HCT116 (cell line): ENCODE data around the gene TMUB1. TPM values are rescaled to one million over a fixed set of nuclear protein-coding genes. Genes with fewer than 3 reads are reported as not detected.

Experiments
- ATAC-seq: fragments of 200-7000 bp; cut with Tn5 transposase; 2 replicates; pipeline ENCODE4 v1.9.1; 2020; ENCODE audit warnings: mild to moderate bottlenecking, moderate library complexity
- BruUV-seq: library from RNA; stranded (reverse); fragments of 400-500 nt; replicated peaks from 2 replicates; lab custom pipeline; 2021; lab: Mats Ljungman, UMichigan
- CTCF ChIA-PET: fragments of 300-600 bp; sonication (Branson Sonifier 250); formaldehyde crosslinking; loops from one replicate; lab custom pipeline; 2021; ENCODE audit warnings: antibody characterized with exemption; lab: Charles Lee
- POLR2A ChIA-PET: fragments of 300-600, 350-600 bp; sonication (Branson Sonifier 250); formaldehyde crosslinking; loops from one replicate; lab custom pipeline; 2021; ENCODE audit warnings: antibody characterized with exemption; lab: Charles Lee
- RAD21 ChIA-PET, 2 experiments: fragments of 300-600 bp; sonication (Branson Sonifier 250); formaldehyde crosslinking; loops; one replicate each; lab custom pipeline; 2023; ENCODE audit warnings: low total read pairs in 2 of 2; ENCODE audit not compliant: uncharacterized antibody in 2 of 2, unreplicated experiment in 2 of 2, low non-redundant PET in 1 of 2; lab: Charles Lee
- DNase-seq: peaks from one replicate; pipeline ENCODE4 v3.0.0-alpha.2; 2010; ENCODE audit warnings: low read depth, low spot score
- H2AFZ ChIP-seq: fragments of 200-600 bp; shearing (Covaris generic), sonication (generic); 2 replicates; pipeline ENCODE4 v1.6.1; 2017; ENCODE audit warnings: low read depth, mixed run types, mixed read lengths, antibody characterized with exemption, low read length; ENCODE audit not compliant: poor library complexity, severe bottlenecking
- H3K27ac ChIP-seq: 2 replicates; pipeline ENCODE4 v1.5.1; 2012; ENCODE audit warnings: low read depth, low read length
- H3K27me3 ChIP-seq: fragments of 200-600 bp; sonication (generic); 2 replicates; pipeline ENCODE4 v1.6.1; 2016; ENCODE audit warnings: mixed run types, low read length, mixed read lengths; ENCODE audit not compliant: insufficient read depth
- H3K36me3 ChIP-seq, 2 experiments: fragments of 200-500 bp in 1 of 2; fragments of 200-600 bp in 1 of 2; sonication (Bioruptor generic) in 1 of 2; sonication (generic) in 1 of 2; 2 replicates each; pipeline versions ENCODE4 v1.5.1 to v1.6.1; 2014 to 2016; ENCODE audit warnings: low read length in 2 of 2, inconsistent platforms in 1 of 2, mixed read lengths in 1 of 2, mixed run types in 1 of 2; ENCODE audit not compliant: insufficient read depth in 2 of 2, control insufficient read depth in 1 of 2
- H3K4me1 ChIP-seq, 2 experiments: fragments of 200-600 bp in 1 of 2; sonication (generic) in 1 of 2; 2 replicates each; pipeline versions ENCODE4 v1.5.1 to v1.6.1; 2012 to 2017; ENCODE audit warnings: low read length in 2 of 2, inconsistent platforms in 1 of 2, mild to moderate bottlenecking in 1 of 2, mixed read lengths in 1 of 2, mixed run types in 1 of 2, moderate library complexity in 1 of 2; ENCODE audit not compliant: insufficient read depth in 2 of 2, control insufficient read depth in 1 of 2
- H3K4me2 ChIP-seq: fragments of 200-600 bp; sonication (generic); 2 replicates; pipeline ENCODE4 v1.6.1; 2017; ENCODE audit warnings: mixed run types, low read length, mixed read lengths
- H3K4me3 ChIP-seq, 2 experiments: fragments of 200-600 bp in 1 of 2; sonication (generic) in 1 of 2; replicated peaks in 1 of 2; 2 replicates each; pipeline ENCODE4 v1.5.1; 2011 to 2016; ENCODE audit warnings: low read length in 2 of 2, control low read depth in 1 of 2, low read depth in 1 of 2, mild to moderate bottlenecking in 1 of 2, mixed read lengths in 1 of 2, mixed run types in 1 of 2
- H3K79me2 ChIP-seq: fragments of 200-600 bp; sonication (generic); 2 replicates; pipeline ENCODE4 v1.6.1; 2017; ENCODE audit warnings: mild to moderate bottlenecking, mixed run types, low read length, moderate library complexity, mixed read lengths; ENCODE audit not compliant: insufficient read depth
- H3K9ac ChIP-seq: fragments of 200-600 bp; sonication (generic); 2 replicates; pipeline ENCODE4 v1.6.1; 2016; ENCODE audit warnings: low read length, mixed read lengths
- H3K9me2 ChIP-seq: fragments of 200-600 bp; sonication (generic), shearing (Covaris generic); 2 replicates; pipeline ENCODE4 v1.6.1; 2017; ENCODE audit warnings: mixed run types, mild to moderate bottlenecking, moderate library complexity; ENCODE audit not compliant: insufficient read depth
- H3K9me3 ChIP-seq, 2 experiments: fragments of 200-500 bp in 1 of 2; fragments of 200-600 bp in 1 of 2; sonication (Bioruptor generic) in 1 of 2; sonication (generic) in 1 of 2; 2 replicates each; pipeline ENCODE4 v1.6.1; 2014 to 2017; ENCODE audit warnings: low read length in 2 of 2, mixed read lengths in 2 of 2, inconsistent platforms in 1 of 2, low read depth in 1 of 2, mild to moderate bottlenecking in 1 of 2, mixed run types in 1 of 2, moderate library complexity in 1 of 2; ENCODE audit not compliant: control insufficient read depth in 1 of 2, insufficient read depth in 1 of 2
- H4K20me1 ChIP-seq: fragments of 200-600 bp; sonication (generic), shearing (Covaris generic); 2 replicates; pipeline ENCODE4 v1.6.1; 2017; ENCODE audit warnings: mixed run types, mild to moderate bottlenecking, moderate library complexity; ENCODE audit not compliant: insufficient read depth
- CEBPB ChIP-seq: IDR thresholded peaks from 2 replicates; pipeline ENCODE4 v1.6.1; 2012; ENCODE audit warnings: low read depth
- ELF1 ChIP-seq: IDR thresholded peaks from 2 replicates; pipeline ENCODE4 v1.6.1; 2012; ENCODE audit warnings: low read depth, borderline replicate concordance
- EZH2 ChIP-seq: fragments of 200-600 bp; sonication (generic); IDR thresholded peaks from 2 replicates; pipeline ENCODE4 v1.6.1; 2017; ENCODE audit warnings: antibody characterized with exemption, mixed run types
- JUND ChIP-seq: IDR thresholded peaks from 2 replicates; pipeline ENCODE4 v1.6.1; 2012
- POLR2A ChIP-seq: IDR thresholded peaks from 2 replicates; pipeline ENCODE4 v1.7.0; 2011; ENCODE audit warnings: borderline replicate concordance; ENCODE audit not compliant: insufficient read depth, insufficient read length; ENCODE audit errors: extremely low read depth
- POLR2AphosphoS5 ChIP-seq: IDR thresholded peaks from 2 replicates; pipeline ENCODE4 v1.6.1; 2011; ENCODE audit warnings: mild to moderate bottlenecking, low read depth, low read length, moderate library complexity
- RAD21 ChIP-seq: IDR thresholded peaks from 2 replicates; pipeline ENCODE4 v1.6.1; 2012; ENCODE audit warnings: low read depth, mild to moderate bottlenecking
- SIN3A ChIP-seq: IDR thresholded peaks from 2 replicates; pipeline ENCODE4 v1.6.1; 2012; ENCODE audit warnings: low read depth
- TCF7L2 ChIP-seq: IDR thresholded peaks from 2 replicates; pipeline ENCODE4 v1.7.0; 2011; ENCODE audit warnings: borderline replicate concordance, inconsistent platforms; ENCODE audit not compliant: insufficient read depth, insufficient read length; ENCODE audit errors: extremely low read depth
- ZFX ChIP-seq: fragments of 450-650 bp; IDR thresholded peaks from 2 replicates; pipeline ENCODE4 v1.6.1; 2017
- intact Hi-C: fragments of 100-400 bp; cut with micrococcal nuclease; formaldehyde crosslinking; loops from 2 replicates; pipeline ENCODE4 v1.10.0; 2022
- total RNA-seq: library from RNA; stranded (reverse); gene quantifications from one replicate; pipeline ENCODE4 v1.2.1, GENCODE V29; 2021; ENCODE audit not compliant: unreplicated experiment
- TF ChIP-seq, protein P1 (sequence below), 3 experiments: fragments of 200-600 bp in 1 of 3; sonication (generic) in 1 of 3; IDR thresholded peaks in 2 of 3; conservative IDR thresholded peaks in 1 of 3; 2 replicates each; pipeline ENCODE4 v1.5.1; 2012 to 2017; ENCODE audit warnings: low read depth in 2 of 3, low read length in 2 of 3, antibody characterized with exemption in 1 of 3, borderline replicate concordance in 1 of 3, control low read depth in 1 of 3, mild to moderate bottlenecking in 1 of 3, mixed read lengths in 1 of 3, mixed run types in 1 of 3, moderate library complexity in 1 of 3; ENCODE audit not compliant: insufficient read depth in 1 of 3
- TF ChIP-seq, protein P2 (sequence below): IDR thresholded peaks from 2 replicates; pipeline ENCODE4 v1.6.1; 2012
- TF ChIP-seq, protein P3 (sequence below): IDR thresholded peaks from 2 replicates; pipeline ENCODE4 v1.6.1; 2012; ENCODE audit warnings: low read depth

Gene TMUB1
- total RNA-seq, 1 experiment from 2014 or later, result 75.8 TPM

DNA sequence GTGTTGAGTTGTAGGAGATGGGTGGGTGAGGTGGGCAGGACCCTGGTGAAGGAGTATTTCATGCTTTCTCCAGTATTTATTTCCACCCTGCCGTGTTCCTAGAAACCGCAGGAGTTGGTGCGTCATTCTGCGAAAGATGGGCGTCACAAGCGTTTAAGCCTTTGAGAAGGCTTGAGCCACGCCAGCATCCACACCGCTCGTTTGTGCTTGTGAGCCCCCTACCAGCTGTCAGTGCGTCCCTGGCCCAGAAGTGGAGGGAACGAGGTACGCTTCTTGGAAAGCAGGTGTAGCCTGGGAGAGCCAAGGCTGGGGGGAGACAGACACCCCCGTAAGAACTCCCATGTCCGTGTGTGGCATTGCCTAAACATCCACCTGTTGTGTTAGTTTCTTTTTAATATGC lies 8.7 kb upstream of the TMUB1 start (continued):
- TF ChIP-seq ELF1 (no peak), POLR2A (no peak), CEBPB (no peak)

DNA sequence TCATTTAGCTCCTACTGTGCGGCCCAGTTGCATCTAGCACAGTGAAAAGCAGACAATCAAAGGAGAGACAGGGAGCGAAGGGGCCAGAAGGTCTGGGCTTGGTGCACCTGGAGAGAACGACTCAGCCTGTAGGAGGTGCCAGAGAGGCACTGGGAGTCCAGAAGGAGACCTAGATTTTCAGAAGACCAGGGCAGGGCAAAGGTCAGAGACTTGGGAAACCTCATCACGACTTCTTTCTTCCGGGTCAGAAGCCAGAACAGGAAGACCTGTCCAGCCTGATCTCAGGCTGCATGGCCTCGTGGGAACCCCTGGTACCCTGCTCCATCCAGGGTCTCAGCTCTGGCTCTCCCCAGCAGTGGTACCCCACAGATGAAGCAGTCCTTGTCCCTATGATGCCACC lies 8.1 kb upstream of the TMUB1 start:
- no peaks in the 10 kb centered on the region for H3K27me3 ChIP-seq
- H4K20me1 ChIP-seq, result no peaks in the 10 kb centered on the region; the same call in 1 of the 2 replicates
- no peaks in the 10 kb centered on the region for H3K9me2 ChIP-seq
- BruUV-seq, result no TSS peak
- no peak overlapping the region for H3K4me2 ChIP-seq
- H3K9ac ChIP-seq, result no peak overlapping the region
- no peak overlapping the region for H2AFZ ChIP-seq
- TF ChIP-seq, protein P1, sequence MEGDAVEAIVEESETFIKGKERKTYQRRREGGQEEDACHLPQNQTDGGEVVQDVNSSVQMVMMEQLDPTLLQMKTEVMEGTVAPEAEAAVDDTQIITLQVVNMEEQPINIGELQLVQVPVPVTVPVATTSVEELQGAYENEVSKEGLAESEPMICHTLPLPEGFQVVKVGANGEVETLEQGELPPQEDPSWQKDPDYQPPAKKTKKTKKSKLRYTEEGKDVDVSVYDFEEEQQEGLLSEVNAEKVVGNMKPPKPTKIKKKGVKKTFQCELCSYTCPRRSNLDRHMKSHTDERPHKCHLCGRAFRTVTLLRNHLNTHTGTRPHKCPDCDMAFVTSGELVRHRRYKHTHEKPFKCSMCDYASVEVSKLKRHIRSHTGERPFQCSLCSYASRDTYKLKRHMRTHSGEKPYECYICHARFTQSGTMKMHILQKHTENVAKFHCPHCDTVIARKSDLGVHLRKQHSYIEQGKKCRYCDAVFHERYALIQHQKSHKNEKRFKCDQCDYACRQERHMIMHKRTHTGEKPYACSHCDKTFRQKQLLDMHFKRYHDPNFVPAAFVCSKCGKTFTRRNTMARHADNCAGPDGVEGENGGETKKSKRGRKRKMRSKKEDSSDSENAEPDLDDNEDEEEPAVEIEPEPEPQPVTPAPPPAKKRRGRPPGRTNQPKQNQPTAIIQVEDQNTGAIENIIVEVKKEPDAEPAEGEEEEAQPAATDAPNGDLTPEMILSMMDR (IDR thresholded peaks at IDR 0.05 in 2 of 3, conservative IDR thresholded peaks at IDR 0.05 in 1 of 3; ENCODE audit: borderline replicate concordance in 1 of 3, insufficient read depth in 1 of 3, low read depth in 2 of 3, low read length in 2 of 3), result peak in 2 of 3 experiments; percentile 64 to 74; a peak in 4 of 6 replicates
- no peak for TF ChIP-seq ELF1
- peaks cover 97% of the 10 kb centered on the region for H3K79me2 ChIP-seq
- H3K36me3 ChIP-seq, result peaks cover 0 to 24% of the 10 kb centered on the region in 2 experiments; a peak in 1 of 4 replicates
- H3K4me1 ChIP-seq, result peaks cover 5 to 10% of the 10 kb centered on the region in 2 experiments; a peak in 3 of 4 replicates
- intact Hi-C loops, result no loop called here
- ChIA-PET CTCF (no interaction called here), RAD21 (no interaction called here), POLR2A (no interaction called here)
- no peak overlapping the region for H3K4me3 ChIP-seq
- H3K27ac ChIP-seq, result no peak overlapping the region
- ATAC-seq, result peak; percentile 44
- no peak for DNase-seq
- H3K9me3 ChIP-seq, result no peaks in the 10 kb centered on the region

DNA sequence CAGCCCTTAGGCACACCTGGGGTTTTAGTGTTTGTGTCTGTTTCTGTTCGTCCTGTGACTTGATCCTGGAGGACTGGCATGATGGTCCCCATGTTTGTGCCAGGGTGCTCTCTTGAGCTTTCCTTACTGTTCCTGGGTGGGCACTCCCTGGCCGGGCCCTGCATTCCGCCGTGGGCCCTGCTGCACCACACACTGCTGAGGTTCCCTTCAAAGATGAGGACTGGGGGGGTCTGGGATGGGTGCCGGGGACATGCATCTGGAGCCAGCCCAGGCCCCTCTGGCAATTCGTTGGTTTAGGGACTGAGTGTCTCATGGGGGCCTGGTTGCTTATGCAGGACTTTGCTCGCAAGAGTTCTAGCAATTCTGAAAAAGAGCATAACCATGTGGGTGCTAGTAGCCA lies 7.7 kb upstream of the TMUB1 start:
- Histone ChIP-seq H2AFZ (no peak overlapping the region), H3K27ac (no peak overlapping the region), H3K9ac (no peak overlapping the region), H3K27me3 (no peaks in the 10 kb centered on the region), H3K36me3 (peaks cover 0 to 24% of the 10 kb centered on the region in 2 experiments; a peak in 1 of 4 replicates), H3K4me2 (no peak overlapping the region), H3K79me2 (peaks cover 93% of the 10 kb centered on the region), H3K4me1 (peaks cover 5 to 10% of the 10 kb centered on the region in 2 experiments; a peak in 3 of 4 replicates), H3K9me3 (no peaks in the 10 kb centered on the region), H4K20me1 (no peaks in the 10 kb centered on the region; the same call in 1 of the 2 replicates), H3K4me3 (no peak overlapping the region), H3K9me2 (no peaks in the 10 kb centered on the region)
- intact Hi-C loops, result no loop called here
- no peak for TF ChIP-seq ELF1
- TF ChIP-seq RAD21, result no peak
- no peak for TF ChIP-seq JUND
- TF ChIP-seq, protein P2, sequence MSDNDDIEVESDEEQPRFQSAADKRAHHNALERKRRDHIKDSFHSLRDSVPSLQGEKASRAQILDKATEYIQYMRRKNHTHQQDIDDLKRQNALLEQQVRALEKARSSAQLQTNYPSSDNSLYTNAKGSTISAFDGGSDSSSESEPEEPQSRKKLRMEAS, result no peak
- no peak for TF ChIP-seq SIN3A
- no peak for TF ChIP-seq POLR2AphosphoS5
- TF ChIP-seq TCF7L2, result no peak
- TF ChIP-seq ZFX, result no peak
- TF ChIP-seq, protein P3, sequence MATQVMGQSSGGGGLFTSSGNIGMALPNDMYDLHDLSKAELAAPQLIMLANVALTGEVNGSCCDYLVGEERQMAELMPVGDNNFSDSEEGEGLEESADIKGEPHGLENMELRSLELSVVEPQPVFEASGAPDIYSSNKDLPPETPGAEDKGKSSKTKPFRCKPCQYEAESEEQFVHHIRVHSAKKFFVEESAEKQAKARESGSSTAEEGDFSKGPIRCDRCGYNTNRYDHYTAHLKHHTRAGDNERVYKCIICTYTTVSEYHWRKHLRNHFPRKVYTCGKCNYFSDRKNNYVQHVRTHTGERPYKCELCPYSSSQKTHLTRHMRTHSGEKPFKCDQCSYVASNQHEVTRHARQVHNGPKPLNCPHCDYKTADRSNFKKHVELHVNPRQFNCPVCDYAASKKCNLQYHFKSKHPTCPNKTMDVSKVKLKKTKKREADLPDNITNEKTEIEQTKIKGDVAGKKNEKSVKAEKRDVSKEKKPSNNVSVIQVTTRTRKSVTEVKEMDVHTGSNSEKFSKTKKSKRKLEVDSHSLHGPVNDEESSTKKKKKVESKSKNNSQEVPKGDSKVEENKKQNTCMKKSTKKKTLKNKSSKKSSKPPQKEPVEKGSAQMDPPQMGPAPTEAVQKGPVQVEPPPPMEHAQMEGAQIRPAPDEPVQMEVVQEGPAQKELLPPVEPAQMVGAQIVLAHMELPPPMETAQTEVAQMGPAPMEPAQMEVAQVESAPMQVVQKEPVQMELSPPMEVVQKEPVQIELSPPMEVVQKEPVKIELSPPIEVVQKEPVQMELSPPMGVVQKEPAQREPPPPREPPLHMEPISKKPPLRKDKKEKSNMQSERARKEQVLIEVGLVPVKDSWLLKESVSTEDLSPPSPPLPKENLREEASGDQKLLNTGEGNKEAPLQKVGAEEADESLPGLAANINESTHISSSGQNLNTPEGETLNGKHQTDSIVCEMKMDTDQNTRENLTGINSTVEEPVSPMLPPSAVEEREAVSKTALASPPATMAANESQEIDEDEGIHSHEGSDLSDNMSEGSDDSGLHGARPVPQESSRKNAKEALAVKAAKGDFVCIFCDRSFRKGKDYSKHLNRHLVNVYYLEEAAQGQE, result no peak
- no peak for TF ChIP-seq EZH2
- no peak for TF ChIP-seq CEBPB
- POLR2A ChIA-PET, result no interaction called here
- CTCF ChIA-PET, result no interaction called here
- ATAC-seq, result no peak
- RAD21 ChIA-PET, result no interaction called here
- no TSS peak for BruUV-seq
- no peak for DNase-seq
